ENCODE data around the gene HERC6. TPM values are rescaled to one million over a fixed set of nuclear protein-coding genes. Genes with fewer than 3 reads are reported as not detected.
"Not testable (repeated sequence)": the region's sequence is repeated elsewhere in the genome, so short reads cannot be mapped to it uniquely, and the experiment has no call there.

HERC6 gene
- total RNA-seq, 1 donor from 2014 or later = 6.1 TPM

GRCh38 chr4:88369180-88369812 lies 9.4 kb upstream of the HERC6 start:
- ATAC-seq; intact Hi-C loops (cut with DNase I): not testable (repeated sequence)

GRCh38 chr4:88381123-88381522 lies 2.5 kb downstream of the HERC6 start:
- no peak for DNase-seq (ENCODE audit: missing footprints)
- intact Hi-C loops (cut with DNase I) = no loop called here

More at GRCh38 chr4:88369180-88369812, 9.4 kb upstream of the HERC6 start:
- DNase-seq (ENCODE audit: missing footprints) = not testable (repeated sequence)

GRCh38 chr4:88382621-88383020 lies 4.0 kb downstream of the HERC6 start:
- intact Hi-C loops (cut with DNase I) = no loop called here
- ATAC-seq (no peak), DNase-seq (ENCODE audit: missing footprints) (no peak)

More at GRCh38 chr4:88381123-88381522, 2.5 kb downstream of the HERC6 start:
- no peak for ATAC-seq

- intact Hi-C loops (cut with DNase I) = no loop called here
- ATAC-seq = no peak
- DNase-seq (ENCODE audit: missing footprints) = no peak
These were observed 11.5 kb downstream of the HERC6 start for GRCh38 chr4:88390128-88390527.

GRCh38 chr4:88391703-88392102 lies 13.1 kb downstream of the HERC6 start:
- DNase-seq (ENCODE audit: missing footprints) (no peak), ATAC-seq (no peak)
- intact Hi-C loops (cut with DNase I) = no loop called here

GRCh38 chr4:88396681-88397080 lies 18.0 kb downstream of the HERC6 start:
- DNase-seq (ENCODE audit: missing footprints) (no peak), ATAC-seq (no peak)
- intact Hi-C loops (cut with DNase I) = no loop called here

GRCh38 chr4:88398381-88398780 lies 19.7 kb downstream of the HERC6 start:
- DNase-seq (ENCODE audit: missing footprints) = no peak
- no peak for ATAC-seq
- intact Hi-C loops (cut with DNase I) = no loop called here

- DNase-seq (ENCODE audit: missing footprints) = no peak
- no peak for ATAC-seq
- intact Hi-C loops (cut with DNase I) = no loop called here
These were observed 30.6 kb downstream of the HERC6 start for GRCh38 chr4:88409206-88409605.

- intact Hi-C loops (cut with DNase I) = no loop called here
- no peak for ATAC-seq
These were observed 31.1 kb downstream of the HERC6 start for GRCh38 chr4:88409789-88410188.

GRCh38 chr4:88411491-88412096 lies 32.9 kb downstream of the HERC6 start:
- no peak for DNase-seq (ENCODE audit: missing footprints)
- intact Hi-C loops (cut with DNase I) = no loop called here
- ATAC-seq = no peak

More at GRCh38 chr4:88409789-88410188, 31.1 kb downstream of the HERC6 start:
- DNase-seq (ENCODE audit: missing footprints) = no peak

GRCh38 chr4:88413801-88414200 lies 35.1 kb downstream of the HERC6 start:
- intact Hi-C loops (cut with DNase I) = no loop called here
- ATAC-seq (no peak), DNase-seq (ENCODE audit: missing footprints) (no peak)

GRCh38 chr4:88414755-88415154 lies 36.1 kb downstream of the HERC6 start:
- intact Hi-C loops (cut with DNase I) = no loop called here
- ATAC-seq (no peak), DNase-seq (ENCODE audit: missing footprints) (no peak)

- intact Hi-C loops (cut with DNase I) = no loop called here
- ATAC-seq = no peak
- DNase-seq (ENCODE audit: missing footprints) = no peak
These were observed 37.3 kb downstream of the HERC6 start for GRCh38 chr4:88415982-88416381.

GRCh38 chr4:88418411-88418810 lies 39.8 kb downstream of the HERC6 start:
- DNase-seq (ENCODE audit: missing footprints) = no peak
- intact Hi-C loops (cut with DNase I) = no loop called here

GRCh38 chr4:88419874-88420273 lies 41.2 kb downstream of the HERC6 start:
- intact Hi-C loops (cut with DNase I) = no loop called here
- ATAC-seq (no peak), DNase-seq (ENCODE audit: missing footprints) (no peak)

More at GRCh38 chr4:88418411-88418810, 39.8 kb downstream of the HERC6 start:
- ATAC-seq = no peak

GRCh38 chr4:88420844-88421243 lies 42.2 kb downstream of the HERC6 start:
- ATAC-seq (no peak), DNase-seq (ENCODE audit: missing footprints) (no peak)
- intact Hi-C loops (cut with DNase I) = no loop called here

GRCh38 chr4:88422403-88422802 lies 43.8 kb downstream of the HERC6 start:
- no peak for DNase-seq (ENCODE audit: missing footprints)
- intact Hi-C loops (cut with DNase I) = no loop called here
- ATAC-seq = no peak

- intact Hi-C loops (cut with DNase I) = no loop called here
- DNase-seq (ENCODE audit: missing footprints) (no peak), ATAC-seq (no peak)
These were observed 50.7 kb downstream of the HERC6 start for GRCh38 chr4:88429401-88429800.

GRCh38 chr4:88435987-88436693 lies 57.5 kb downstream of the HERC6 start:
- intact Hi-C loops (cut with DNase I) = no loop called here

GRCh38 chr4:88437873-88438272 lies 59.2 kb downstream of the HERC6 start:
- ATAC-seq; DNase-seq (ENCODE audit: missing footprints); intact Hi-C loops (cut with DNase I): not testable (repeated sequence)

More at GRCh38 chr4:88435987-88436693, 57.5 kb downstream of the HERC6 start:
- no peak for DNase-seq (ENCODE audit: missing footprints)
- ATAC-seq = no peak
